ENCODE results near the gene UROC1.

DNA sequence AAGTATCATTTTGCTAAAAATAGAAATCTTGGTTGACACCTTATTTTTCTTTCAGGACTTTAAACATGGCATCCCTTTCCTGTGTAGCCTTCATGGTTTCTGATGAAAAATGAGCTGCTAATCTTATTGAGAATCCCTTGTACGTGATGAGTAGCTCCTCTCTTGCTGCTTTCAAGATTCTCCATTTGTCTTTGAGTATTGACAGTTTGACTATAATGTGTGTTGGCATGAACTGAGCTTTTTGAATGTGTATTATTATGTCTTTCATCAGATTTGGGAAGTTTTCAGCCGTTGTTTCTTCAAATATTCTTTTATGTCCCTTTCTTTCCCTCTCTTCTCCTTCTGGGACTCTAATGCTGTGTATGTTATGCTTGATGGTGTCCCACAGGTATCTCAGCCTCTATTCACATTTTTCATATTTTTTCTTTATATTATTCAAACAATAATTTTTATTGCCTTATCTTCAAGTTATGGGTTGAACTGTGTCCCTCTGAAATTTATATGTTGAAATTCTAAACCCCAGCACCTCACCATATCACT lies 45.2 kb upstream of the UROC1 start:
- TF ChIP-seq POLR2A (IDR thresholded peaks at IDR 0.05) = no peak
- TF ChIP-seq, protein P1, sequence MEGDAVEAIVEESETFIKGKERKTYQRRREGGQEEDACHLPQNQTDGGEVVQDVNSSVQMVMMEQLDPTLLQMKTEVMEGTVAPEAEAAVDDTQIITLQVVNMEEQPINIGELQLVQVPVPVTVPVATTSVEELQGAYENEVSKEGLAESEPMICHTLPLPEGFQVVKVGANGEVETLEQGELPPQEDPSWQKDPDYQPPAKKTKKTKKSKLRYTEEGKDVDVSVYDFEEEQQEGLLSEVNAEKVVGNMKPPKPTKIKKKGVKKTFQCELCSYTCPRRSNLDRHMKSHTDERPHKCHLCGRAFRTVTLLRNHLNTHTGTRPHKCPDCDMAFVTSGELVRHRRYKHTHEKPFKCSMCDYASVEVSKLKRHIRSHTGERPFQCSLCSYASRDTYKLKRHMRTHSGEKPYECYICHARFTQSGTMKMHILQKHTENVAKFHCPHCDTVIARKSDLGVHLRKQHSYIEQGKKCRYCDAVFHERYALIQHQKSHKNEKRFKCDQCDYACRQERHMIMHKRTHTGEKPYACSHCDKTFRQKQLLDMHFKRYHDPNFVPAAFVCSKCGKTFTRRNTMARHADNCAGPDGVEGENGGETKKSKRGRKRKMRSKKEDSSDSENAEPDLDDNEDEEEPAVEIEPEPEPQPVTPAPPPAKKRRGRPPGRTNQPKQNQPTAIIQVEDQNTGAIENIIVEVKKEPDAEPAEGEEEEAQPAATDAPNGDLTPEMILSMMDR (IDR thresholded peaks at IDR 0.05) = no peak
